ENCODE data around the gene BMP7.
"Not testable (repeated sequence)": the region's sequence is repeated elsewhere in the genome, so short reads cannot be mapped to it uniquely, and the experiment has no call there.

The BMP7 gene

DNA sequence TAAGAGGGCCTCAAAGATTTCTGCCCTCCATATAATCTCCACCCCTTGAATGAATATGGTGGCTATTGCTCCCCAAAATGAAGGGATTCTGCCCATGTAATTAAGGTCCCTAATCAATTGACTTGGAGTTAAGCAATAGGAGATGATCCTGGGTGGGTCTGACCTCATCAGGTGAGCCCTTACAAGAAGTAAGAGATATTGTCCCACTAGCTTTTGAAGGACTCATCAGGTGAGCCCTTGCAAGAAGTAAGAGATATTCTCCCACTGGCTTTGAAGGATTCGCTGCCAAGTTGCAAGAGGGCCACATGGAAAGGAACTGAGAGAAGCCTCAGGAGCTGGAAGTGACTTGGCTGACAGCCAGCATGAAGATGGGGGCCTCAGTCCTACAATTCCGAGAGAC, 103.4 kb downstream of the BMP7 start:
- no peak for DNase-seq

DNA sequence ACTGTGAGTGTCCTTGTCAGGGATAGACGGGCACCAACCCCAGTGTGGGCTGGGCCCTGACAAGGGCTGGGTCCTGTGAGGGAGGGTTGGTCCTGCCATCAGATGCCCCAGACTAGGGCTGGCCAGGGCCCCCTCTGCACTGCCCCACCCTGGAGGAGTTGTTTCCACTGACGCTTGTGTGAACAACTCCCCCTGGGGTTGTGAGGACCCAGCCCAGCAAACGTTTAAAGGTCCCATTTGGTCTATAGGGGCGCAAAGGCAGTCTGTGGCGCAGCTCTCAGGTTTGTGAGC, 104.1 kb downstream of the BMP7 start:
- no peak for DNase-seq

DNA sequence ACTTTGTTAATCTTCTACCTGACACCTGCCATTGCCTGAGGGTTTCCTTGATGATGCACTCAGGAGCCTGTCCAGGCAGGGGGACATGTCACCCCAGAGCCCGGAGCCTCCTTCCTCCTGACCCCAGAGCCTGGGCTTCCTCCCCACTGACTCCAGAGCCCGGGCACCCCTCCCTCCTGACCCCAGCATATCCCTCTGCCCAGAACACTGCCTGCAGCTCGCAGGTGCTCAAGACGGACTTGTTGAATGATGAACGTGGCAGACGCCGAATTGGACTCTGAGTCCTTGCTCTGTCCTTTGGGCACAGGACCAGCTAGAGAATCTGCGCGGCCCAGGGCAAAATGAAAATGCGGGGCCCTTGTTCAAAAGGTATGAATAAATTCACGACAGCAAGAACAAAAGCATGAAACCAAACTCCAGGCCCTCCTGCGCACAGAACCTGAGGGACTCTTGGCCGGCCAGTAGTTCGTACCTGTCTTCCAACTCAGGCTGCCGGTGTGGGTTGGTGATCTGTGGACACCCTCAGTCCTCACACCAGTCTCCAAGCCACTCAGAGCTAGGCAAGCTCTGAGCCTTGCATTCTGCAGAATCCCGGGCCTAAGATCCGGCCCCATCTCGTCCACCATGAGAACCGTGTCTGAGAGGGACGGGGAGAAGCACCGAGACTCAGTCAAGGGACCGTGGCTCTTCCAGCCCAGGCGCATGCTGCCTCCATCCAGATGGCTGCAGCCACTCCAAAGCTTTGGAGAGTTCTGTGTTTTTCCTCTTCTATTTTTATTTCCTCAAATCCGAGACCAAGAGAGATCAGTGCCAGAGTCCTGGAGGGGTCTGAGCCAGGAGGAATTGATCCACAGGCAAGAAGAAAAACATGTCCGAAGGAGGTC, 104.7 kb downstream of the BMP7 start:
- no peak for DNase-seq

DNA sequence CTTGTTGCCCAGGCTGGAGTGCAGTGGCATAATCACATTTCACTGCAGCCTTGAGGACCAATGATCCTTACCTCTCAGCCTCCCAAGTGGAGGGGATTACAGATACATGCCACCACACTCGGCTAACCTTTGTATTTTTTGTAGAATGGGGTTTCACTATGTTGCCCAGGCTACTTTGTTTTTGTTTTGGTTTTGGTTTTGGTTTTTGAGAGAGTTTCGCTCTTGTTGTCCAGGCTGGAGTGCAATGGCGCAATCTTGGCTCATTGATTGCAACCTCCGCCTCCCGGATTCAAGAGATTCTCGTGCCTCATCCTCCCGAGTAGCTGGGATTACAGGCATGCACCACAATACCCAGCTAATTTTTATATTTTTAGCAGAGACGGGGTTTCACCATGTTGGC, 105.5 kb downstream of the BMP7 start:
- DNase-seq: no peak

DNA sequence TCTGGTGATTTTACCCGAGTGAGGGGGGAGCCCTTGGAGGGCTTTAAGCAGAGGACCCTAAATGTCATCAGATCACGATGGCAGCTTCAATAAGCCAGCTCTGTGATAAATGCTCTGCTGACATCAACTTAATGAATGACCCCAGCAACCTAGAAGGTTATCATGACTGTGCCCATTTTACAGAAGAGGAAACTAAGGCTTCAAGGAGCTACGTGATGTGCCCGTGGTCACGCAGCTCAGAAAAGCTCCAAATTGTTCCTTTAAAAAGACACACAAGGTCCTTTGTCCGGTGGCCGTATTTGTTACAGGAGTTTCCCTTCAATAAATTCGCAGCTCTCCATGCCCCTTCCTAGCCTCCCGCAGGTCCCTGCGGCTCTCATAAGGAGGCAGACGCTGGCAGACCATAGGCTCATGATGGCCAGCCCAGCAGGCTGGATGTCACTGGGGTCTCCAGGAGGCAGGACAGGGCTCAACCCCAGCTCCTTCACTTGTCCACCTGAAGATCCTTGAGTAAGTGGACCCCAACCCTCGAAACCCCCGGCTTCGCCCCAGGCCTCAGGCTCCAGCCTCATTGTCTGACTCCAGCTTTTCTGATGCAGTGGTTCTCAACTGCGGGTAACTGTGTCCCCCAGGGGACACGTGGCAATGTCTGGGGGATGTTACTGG, 106.4 kb downstream of the BMP7 start:
- DNase-seq: no peak

DNA sequence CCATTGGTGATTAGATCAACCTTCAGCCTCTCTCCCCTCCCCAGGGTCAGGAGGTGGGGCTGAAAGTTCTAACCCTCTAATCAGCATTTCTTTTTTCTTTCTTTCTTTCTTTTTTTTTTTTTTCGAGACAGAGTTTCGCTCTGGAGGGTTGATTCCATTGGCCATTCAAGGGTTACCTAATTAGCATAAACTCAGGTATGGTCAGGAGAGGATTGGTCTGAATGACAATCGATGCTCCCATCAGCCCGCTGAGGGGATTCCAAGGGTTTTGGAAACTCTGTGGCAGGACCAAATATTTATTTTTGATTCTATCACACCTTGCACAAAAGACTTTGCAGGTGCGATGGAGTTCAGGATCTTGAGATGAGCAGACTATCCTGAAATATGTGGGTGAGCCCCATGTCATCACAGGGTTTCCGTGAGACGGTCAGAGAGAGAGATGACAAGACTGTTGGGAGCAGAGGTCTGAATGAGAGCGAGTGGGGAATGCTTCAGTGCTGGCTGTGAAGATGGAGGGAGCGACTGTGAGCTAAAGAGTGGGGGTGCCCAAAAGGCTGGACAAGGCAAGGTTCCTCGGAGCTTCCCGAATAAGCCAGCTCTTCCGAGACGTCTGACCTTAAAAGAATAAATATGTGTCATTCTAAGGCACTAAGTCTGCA, 107.1 kb downstream of the BMP7 start:
- no peak for DNase-seq

DNA sequence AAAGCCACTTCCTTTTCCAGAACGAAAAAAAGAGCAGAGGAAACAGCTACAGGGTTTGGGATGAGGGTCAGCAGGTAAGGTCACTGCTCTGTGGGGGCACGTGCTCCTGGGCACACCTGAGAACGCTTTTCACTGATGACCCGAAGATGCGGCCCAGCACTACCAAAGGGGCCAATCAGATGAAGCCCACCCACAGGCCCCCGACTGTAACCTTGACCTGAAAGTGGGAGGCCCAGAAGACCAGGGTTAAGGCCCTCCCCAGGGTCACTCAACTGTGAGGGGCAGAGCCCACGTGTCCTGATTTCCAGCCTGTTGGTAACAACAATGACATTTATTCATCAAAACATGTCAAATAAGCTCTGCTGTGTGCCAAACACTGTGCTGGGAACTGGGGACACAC, 108.0 kb downstream of the BMP7 start:
- no peak for DNase-seq

DNA sequence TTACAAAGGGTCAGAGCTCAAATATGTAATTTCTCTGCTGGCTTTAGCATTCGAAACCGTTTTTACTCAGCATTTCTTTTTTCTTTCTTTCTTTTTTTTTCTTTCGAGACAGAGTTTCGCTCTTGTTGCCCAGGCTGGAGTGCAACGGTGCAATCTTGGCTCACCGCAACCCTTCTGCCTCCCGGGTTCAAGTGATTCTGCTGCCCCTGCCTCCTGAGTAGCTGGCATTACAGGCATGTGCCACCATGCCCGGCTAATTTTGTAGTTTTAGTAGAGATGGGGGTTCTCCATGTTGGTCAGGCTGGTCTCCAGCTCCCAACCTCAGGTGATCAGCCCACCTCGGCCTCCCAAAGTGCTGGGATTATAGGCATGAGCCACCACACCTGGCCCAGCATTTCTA, 108.7 kb downstream of the BMP7 start:
- not testable (repeated sequence) for DNase-seq

DNA sequence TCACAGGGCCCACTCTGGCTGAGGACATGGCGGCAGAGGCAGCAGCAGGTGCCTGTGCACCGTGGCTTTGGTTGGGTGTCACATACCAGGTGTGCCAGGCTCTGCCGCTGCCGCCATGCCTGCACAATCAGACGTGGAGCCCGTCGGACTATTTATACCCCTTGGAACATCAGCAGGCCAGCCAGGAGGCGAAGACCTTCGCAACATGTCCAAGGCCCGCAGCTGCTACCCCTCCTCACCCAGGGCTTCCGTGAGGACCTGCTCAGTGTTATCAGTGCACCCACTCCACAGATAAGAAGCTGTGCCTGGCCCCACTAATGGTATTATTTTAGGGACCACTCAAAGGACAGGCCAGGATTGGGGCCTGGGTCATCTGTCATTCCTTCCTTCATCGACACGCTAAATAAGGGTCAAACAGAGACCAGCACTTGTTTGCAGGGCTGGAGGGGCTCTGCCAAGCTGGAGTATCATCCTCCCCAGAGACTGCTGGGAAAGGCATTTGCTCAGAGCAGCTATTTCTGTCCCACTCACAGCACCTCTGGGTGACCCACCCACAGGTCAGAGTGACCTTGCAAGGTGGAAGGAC, 109.2 kb downstream of the BMP7 start:
- no peak for DNase-seq

DNA sequence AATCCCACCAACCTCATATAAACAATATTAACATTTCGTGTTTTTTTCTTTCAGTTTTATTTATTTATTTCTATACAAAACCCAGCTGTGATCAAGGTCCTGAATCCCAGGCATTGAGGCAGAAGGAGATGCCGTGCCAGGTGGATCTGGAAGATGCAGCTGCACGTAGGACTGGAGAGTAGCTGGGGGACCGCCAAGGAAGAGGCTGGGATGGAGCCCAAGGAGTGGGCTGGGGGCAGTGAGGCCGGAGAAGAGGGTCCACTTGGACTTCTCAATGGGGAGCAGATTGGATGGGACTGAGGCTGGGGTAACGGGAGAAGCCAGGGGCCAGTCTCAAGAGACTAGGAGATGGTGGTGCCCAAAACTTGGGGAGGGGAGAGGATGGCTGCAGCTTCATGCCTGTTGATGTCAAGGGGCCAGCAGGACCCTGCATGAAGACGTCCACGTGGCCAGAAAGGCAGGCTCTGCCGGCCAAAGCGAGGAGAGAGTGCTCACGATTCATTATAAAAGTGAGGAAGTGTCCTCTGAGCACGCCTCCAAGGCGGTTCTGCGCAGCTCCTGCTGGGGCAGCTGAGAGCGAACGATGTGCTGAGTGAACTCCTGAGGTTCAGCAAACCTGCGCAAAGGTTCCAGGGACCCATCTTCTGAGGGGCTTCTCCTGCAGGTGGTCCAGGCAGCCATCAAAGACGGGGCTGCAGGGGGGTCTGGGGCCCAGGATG, 110.3 kb downstream of the BMP7 start:
- DNase-seq: no peak

DNA sequence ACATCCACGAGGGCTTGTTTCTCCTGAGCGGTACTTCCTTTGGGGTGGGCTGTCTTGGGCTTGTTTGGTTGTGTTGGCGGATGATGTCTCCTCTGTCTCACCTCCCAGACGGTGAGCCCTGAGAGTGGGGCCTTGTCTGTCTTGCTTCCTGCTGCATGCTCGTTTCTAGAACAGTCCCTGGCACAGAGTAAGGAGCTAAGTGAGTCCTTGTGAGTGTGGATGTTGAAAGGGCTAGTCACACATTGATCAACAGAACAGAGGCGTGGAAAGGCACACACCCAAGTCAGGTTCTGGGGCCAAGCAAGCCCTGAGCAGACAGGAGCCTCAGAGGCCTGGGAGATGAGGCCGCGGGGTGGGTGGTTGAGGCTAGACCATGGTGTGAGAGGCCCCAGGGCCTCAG, 111.0 kb downstream of the BMP7 start:
- no peak for DNase-seq

DNA sequence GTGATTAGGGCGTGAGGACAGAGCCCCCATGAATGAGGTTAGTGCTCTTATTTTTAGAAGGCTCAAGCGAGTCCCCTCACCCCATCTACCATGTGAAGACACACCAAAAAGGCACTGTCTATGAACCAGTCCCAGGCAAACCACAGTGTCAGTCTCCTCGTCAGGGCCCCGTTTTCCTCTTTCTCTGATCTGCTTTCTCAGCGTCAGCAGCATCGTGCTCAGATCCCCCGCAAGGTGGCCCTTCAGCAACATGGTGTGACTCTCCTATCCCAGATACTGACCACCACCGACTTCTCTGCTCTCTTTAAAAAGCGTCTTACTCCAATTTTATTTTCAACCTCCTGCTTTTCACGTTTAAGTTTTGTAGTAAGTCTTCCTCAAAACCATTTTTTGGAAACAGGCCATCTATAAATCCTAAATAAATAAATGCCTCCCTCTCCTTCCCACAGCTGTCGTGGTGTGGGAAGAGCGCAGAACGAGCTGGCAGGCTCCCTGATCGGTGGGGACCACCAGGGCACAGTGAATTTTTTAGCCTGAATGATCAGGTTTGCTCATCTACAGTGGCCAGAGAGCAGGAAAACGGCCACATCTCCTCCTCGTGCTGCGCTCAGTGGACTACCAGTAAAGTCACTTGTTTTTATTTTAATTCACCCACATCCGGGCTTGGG, 113.1 kb downstream of the BMP7 start:
- no peak for DNase-seq

DNA sequence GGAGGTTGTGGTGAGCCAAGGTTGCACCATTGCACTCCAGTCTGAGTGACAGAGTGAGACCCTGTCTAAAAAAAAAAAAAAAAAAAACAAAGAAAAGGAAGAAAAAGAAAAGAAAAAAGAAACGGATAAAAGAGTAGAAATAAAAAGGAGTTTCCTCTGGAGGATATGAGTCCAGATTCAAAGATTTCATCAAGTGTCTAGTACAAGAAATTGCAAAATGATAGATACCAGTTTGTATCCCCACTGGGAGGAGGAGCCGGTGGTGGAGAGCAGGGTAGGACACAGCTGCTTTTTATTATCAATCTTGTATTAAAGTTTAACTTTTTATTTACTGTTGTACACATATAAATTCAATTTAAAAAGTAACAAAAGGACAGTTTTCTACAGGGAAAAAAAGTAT, 113.9 kb downstream of the BMP7 start:
- DNase-seq: no peak

DNA sequence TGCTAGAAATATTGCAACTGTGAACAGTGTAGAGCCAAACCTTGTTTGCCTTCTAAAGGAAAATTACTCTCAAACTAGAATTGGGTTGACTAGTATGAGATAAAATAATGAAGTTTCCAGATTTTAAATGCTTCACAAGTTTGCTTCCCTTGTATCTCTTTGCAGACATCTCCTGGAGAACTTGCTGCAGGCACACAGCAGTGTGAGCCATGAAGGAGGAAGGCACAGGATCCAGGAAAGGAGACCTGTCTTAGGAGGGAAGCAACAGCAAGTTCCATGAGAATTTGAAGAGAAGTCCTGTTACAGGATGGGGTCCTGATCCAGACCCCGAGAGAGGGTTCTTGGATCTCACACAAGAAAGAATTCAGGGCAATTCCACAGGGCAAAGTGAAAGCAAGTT, 115.9 kb downstream of the BMP7 start:
- no peak for DNase-seq

DNA sequence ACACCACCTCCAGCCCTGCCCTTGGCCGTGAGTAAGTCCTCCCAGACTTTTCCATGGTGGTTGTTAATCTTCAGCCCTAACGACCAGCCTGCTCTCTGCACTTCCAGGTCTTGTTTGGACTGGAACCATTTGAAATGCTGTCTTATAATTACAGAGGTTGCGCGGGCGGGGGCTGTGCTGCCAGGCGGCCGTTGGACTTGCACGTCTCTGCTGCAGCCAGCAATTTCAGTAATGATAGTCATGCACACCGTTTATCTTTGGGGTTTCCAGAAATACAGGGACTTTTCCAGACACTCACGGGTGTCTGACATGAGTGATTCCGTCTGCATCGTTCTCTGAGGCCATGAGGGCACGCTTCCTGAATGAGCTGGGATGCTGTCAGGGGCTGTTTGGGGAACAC, 118.2 kb downstream of the BMP7 start:
- DNase-seq: no peak

DNA sequence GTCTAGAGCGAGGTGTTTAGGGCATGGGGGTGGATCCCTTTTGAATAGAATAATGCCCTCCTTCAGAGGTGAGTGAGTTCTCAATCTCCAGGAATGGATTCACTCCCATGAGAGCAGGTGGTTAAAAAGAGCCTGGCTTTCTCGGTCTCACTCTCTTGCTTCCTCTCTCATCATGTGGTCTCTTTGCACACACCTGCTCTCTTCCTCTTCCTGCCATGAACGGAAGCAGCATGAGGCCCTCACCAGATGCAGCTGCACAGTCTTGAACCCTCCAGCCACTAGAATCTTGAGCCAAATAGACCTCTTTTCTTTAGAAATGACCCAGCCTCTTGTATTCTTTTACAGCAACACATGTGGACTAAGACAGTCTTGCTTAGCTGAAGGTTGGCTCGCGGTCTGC, 119.3 kb downstream of the BMP7 start:
- DNase-seq: no peak

DNA sequence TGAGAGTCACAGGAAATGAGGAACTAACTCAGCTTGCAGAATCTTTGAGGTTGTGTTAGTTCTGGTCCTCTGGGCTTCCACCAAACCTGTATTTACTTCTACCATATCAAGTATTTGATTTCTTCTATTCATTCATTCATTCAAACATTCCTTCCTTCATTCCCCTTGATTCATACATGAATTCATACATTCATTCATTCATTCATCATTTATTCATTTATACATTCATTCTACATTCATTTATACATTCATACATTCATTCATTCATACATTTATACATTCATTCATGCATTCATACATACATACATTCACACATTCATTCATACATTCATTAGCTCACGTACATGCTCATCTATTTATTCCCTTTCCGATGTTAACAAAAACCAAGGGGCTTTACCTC, 120.3 kb downstream of the BMP7 start:
- no peak for DNase-seq

DNA sequence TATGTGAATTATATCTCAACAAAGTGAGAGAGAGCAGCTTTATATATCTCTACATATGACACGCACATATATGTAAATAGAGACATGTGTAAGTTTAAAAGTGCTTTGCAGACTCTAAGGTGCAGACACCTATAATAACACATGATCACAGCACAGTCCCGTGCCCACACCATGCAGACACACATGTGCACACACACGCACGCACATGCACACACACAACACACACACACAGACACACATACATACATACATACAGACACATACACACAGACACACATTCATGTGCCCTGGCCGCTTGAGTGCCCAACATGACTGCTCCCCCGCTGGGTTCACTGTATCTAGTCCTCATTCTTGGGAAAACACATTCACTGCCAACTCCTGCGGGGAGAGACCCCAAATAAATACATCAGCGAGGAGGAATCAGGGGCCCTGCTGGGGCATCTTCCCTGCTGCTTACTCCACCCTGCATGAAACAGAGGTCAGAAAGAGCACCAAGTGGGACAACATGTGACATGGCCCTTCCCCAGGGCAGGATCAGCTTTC, 121.3 kb downstream of the BMP7 start:
- DNase-seq: no peak

DNA sequence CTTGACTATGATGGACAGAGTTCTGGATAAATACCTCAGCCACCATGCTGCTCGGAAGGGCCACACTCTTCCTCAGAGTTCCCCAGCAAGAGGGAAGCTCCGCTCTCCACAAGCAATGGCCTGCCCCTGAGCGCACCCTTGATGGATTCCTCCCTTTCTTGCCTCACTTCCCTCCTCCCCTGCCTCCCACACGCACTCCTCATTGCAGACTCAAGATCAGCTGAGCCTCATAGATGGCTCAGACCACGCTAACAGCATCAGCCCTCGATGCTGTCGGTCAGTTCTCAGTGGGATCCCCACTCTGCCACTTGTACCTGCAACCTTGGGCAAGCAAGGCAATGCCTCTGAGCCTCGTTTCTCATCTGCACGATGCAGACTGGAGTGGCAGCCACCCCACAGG, 123.3 kb downstream of the BMP7 start:
- DNase-seq: no peak

DNA sequence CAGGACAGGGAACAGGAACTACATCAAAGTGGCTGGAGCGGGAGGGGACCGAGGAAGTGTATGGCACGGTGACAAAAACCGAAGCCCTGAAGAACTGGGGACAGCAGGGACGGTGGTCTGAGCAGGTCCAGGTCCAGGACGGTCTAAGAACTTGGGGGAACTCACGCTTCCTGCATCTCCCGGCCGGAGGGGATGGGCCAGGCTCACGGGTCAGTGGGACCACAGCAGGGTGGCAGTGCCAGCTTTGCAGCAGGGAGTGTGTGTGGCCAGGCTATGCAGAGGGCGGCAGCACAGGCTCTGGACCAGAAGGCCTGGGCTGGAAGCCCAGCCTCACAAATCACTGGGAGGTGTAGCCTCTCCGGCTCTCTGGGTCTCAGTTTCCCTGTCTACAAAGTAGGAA, 123.8 kb downstream of the BMP7 start:
- DNase-seq: no peak

DNA sequence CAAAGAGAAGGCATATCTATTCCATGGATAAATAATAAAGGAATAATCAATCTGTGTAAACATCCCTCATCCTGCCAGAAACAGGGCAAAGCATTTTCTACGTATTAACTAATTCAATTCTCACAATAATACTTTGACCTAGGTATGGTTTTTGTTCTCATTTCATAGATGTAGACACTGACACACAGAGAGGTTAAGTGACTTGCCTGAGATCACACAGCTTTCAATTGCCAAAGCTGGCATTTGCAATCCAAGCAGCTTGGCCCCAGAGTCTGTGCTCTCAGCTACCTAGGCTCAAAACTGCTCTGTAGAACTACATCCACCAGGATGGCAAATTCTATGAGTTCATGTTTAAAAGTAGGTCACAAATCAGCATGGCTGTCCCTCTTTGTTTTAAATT, 124.9 kb downstream of the BMP7 start:
- no peak for DNase-seq

DNA sequence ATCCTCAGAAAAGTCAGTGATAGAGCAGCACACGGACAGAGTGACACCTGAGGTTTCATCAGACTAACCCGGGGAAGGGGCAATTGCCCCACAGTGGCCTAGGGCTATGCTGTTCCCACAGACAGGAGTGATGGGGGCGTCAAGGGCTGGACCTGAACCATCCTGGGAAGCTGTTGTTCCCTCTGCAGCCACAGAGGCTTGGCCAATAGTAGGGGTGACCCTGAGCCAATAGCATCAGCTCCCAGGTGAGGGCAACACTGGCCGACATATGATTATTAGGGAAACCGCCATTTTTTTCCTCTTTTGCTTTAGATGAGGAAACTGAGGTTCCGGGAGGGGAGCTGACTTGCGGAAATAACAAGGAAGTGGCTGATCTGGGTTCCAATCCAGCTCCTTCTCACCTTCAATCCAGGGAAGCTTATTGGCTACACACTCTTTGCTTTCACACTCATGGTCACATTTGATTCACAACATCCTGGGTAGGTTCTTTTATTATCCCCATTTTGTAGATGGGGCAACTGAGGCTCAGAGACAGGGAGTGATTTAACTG, 126.0 kb downstream of the BMP7 start:
- no peak for DNase-seq

Data from COR-L47 (cell line).